ENCODE data around the gene NPFF. TPM values are rescaled to one million over a fixed set of nuclear protein-coding genes. Genes with fewer than 3 reads are reported as not detected.
"Not testable (repeated sequence)": the region's sequence is repeated elsewhere in the genome, so short reads cannot be mapped to it uniquely, and the experiment has no call there.

NPFF gene
- total RNA-seq, 3 donors from 2014 or later (not counting 1 experiment from before 2014, with no cell fraction given), result not detected

- H3K4me1 Mint-ChIP-seq, result peaks cover 11 to 26% of the 10 kb centered on the region in 2 donors
- H3K27ac ChIP-seq (ENCODE audit: low read length), result no peak overlapping the region
- TF ChIP-seq, protein P1, sequence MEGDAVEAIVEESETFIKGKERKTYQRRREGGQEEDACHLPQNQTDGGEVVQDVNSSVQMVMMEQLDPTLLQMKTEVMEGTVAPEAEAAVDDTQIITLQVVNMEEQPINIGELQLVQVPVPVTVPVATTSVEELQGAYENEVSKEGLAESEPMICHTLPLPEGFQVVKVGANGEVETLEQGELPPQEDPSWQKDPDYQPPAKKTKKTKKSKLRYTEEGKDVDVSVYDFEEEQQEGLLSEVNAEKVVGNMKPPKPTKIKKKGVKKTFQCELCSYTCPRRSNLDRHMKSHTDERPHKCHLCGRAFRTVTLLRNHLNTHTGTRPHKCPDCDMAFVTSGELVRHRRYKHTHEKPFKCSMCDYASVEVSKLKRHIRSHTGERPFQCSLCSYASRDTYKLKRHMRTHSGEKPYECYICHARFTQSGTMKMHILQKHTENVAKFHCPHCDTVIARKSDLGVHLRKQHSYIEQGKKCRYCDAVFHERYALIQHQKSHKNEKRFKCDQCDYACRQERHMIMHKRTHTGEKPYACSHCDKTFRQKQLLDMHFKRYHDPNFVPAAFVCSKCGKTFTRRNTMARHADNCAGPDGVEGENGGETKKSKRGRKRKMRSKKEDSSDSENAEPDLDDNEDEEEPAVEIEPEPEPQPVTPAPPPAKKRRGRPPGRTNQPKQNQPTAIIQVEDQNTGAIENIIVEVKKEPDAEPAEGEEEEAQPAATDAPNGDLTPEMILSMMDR (IDR thresholded peaks at IDR 0.05), result no peak
- no peak overlapping the region for H3K4me3 Mint-ChIP-seq
- no peaks in the 10 kb centered on the region for H3K27me3 Mint-ChIP-seq (ENCODE audit: low read depth in 2 of 2)
- H3K36me3 ChIP-seq (ENCODE audit: control insufficient read depth, insufficient read depth, low read length), result peaks cover 80% of the 10 kb centered on the region
- WGBS (ENCODE audit: insufficient coverage), result 96% methylated on average over 17 of the region's 18 CpGs
- no peaks in the 10 kb centered on the region for H3K9me3 Mint-ChIP-seq
- no peak overlapping the region for H3K4me3 ChIP-seq (ENCODE audit: low read length)
- intact Hi-C loops (cut with micrococcal nuclease), result no loop called here
- ATAC-seq, result peak in 1 of 3 donors; percentile 9
- peaks cover 10% of the 10 kb centered on the region for H3K36me3 Mint-ChIP-seq
- no peak for DNase-seq
- peak overlapping the region; percentile 69 to 80 for H3K27ac Mint-ChIP-seq
- H3K27me3 ChIP-seq (ENCODE audit: control insufficient read depth, insufficient read depth, low read length), result no peaks in the 10 kb centered on the region
- H3K9me3 ChIP-seq (ENCODE audit: control insufficient read depth, insufficient read depth, low read length), result no peaks in the 10 kb centered on the region
- H3K4me1 ChIP-seq (ENCODE audit: control insufficient read depth, insufficient read depth, low read length), result peaks cover 14% of the 10 kb centered on the region
These were observed 24.6 kb downstream of the NPFF start for GRCh38 chr12:53482626-53483168.

GRCh38 chr12:53481939-53482586 lies 25.2 kb downstream of the NPFF start:
- WGBS (ENCODE audit: insufficient coverage), result 97% methylated on average over 8 of the region's 9 CpGs
- no peak overlapping the region for H3K27ac ChIP-seq (ENCODE audit: low read length)
- H3K4me1 Mint-ChIP-seq, result peaks cover 11 to 25% of the 10 kb centered on the region in 2 donors
- peak overlapping the region; percentile 58 to 64 for H3K27ac Mint-ChIP-seq
- intact Hi-C loops (cut with micrococcal nuclease), result no loop called here
- no peaks in the 10 kb centered on the region for H3K9me3 Mint-ChIP-seq
- peaks cover 10% of the 10 kb centered on the region for H3K36me3 Mint-ChIP-seq
- H3K36me3 ChIP-seq (ENCODE audit: control insufficient read depth, insufficient read depth, low read length), result peaks cover 82% of the 10 kb centered on the region
- DNase-seq (peak in 1 of 2 donors; percentile 50), ATAC-seq (peak in 2 of 3 donors; percentile 40 to 62)
- H3K9me3 ChIP-seq (ENCODE audit: control insufficient read depth, insufficient read depth, low read length), result no peaks in the 10 kb centered on the region
- H3K4me3 ChIP-seq (ENCODE audit: low read length), result no peak overlapping the region
- no peaks in the 10 kb centered on the region for H3K27me3 ChIP-seq (ENCODE audit: control insufficient read depth, insufficient read depth, low read length)
- no peaks in the 10 kb centered on the region for H3K27me3 Mint-ChIP-seq (ENCODE audit: low read depth in 2 of 2)
- no peak overlapping the region for H3K4me3 Mint-ChIP-seq
- TF ChIP-seq, protein P1 (IDR thresholded peaks at IDR 0.05), result no peak
- peaks cover 13% of the 10 kb centered on the region for H3K4me1 ChIP-seq (ENCODE audit: control insufficient read depth, insufficient read depth, low read length)

DNA sequence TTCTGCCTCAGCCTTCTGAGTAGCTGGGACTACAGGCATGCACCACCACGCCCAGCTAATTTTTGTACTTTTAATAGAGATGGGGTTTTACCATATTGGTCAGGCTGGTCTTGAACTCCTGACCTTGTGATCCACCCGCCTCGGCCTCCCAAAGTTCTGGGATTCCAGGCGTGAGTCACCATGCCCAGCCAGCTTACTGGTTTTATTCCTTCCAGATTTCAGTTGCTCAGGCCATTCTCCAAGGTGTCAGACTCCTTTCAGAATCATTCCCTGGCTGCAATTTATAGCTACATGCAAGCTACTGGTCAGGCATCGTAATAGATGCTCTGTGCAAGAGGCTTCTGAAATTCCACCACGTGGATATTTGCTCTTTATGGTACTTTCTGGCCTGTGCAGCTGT lies 25.8 kb downstream of the NPFF start:
- H3K4me3 Mint-ChIP-seq; H3K9me3 Mint-ChIP-seq; H3K4me3 ChIP-seq (ENCODE audit: low read length); DNase-seq; H3K27me3 Mint-ChIP-seq (ENCODE audit: low read depth in 2 of 2); H3K9me3 ChIP-seq (ENCODE audit: control insufficient read depth, insufficient read depth, low read length); H3K4me1 ChIP-seq (ENCODE audit: control insufficient read depth, insufficient read depth, low read length); ATAC-seq; H3K27me3 ChIP-seq (ENCODE audit: control insufficient read depth, insufficient read depth, low read length); H3K27ac ChIP-seq (ENCODE audit: low read length); H3K36me3 Mint-ChIP-seq; intact Hi-C loops (cut with micrococcal nuclease): not testable (repeated sequence)
- Mint-ChIP-seq H3K4me1 (peaks cover 16 to 28% of the 10 kb centered on the region in 2 donors), H3K27ac (peak overlapping the region; percentile 58 to 64)
- H3K36me3 ChIP-seq (ENCODE audit: control insufficient read depth, insufficient read depth, low read length), result peaks cover 84% of the 10 kb centered on the region
- WGBS (ENCODE audit: insufficient coverage), result 91% methylated on average over 6 of the region's 6 CpGs

- no peak for DNase-seq
- Mint-ChIP-seq H3K27me3 (ENCODE audit: low read depth in 2 of 2) (no peaks in the 10 kb centered on the region), H3K27ac (peak overlapping the region in 1 of 2 donors; percentile 31), H3K9me3 (no peaks in the 10 kb centered on the region), H3K36me3 (peaks cover 10% of the 10 kb centered on the region), H3K4me1 (peaks cover 22 to 31% of the 10 kb centered on the region in 2 donors), H3K4me3 (no peak overlapping the region)
- H3K4me1 ChIP-seq (ENCODE audit: control insufficient read depth, insufficient read depth, low read length), result no peaks in the 10 kb centered on the region
- intact Hi-C loops (cut with micrococcal nuclease), result no loop called here
- no peak overlapping the region for H3K4me3 ChIP-seq (ENCODE audit: low read length)
- H3K27me3 ChIP-seq (ENCODE audit: control insufficient read depth, insufficient read depth, low read length), result no peaks in the 10 kb centered on the region
- ATAC-seq, result no peak
- TF ChIP-seq, protein P1 (IDR thresholded peaks at IDR 0.05), result no peak
- H3K9me3 ChIP-seq (ENCODE audit: control insufficient read depth, insufficient read depth, low read length), result no peaks in the 10 kb centered on the region
- 87% methylated on average over 7 of the region's 12 CpGs for WGBS (ENCODE audit: insufficient coverage)
- no peak overlapping the region for H3K27ac ChIP-seq (ENCODE audit: low read length)
- H3K36me3 ChIP-seq (ENCODE audit: control insufficient read depth, insufficient read depth, low read length), result peaks cover 84% of the 10 kb centered on the region
These were observed 26.5 kb downstream of the NPFF start for GRCh38 chr12:53480491-53481442.

Data from natural killer cell (primary cell).